Measurements from ENCODE around the gene LRRC4C. TPM values are rescaled to one million over a fixed set of nuclear protein-coding genes. Genes with fewer than 3 reads are reported as not detected.
"Not testable (repeated sequence)": the region's sequence is repeated elsewhere in the genome, so short reads cannot be mapped to it uniquely, and the experiment has no call there.

The LRRC4C gene
- total and polyA plus RNA-seq, 4 experiments from 2014 or later = not detected

DNA sequence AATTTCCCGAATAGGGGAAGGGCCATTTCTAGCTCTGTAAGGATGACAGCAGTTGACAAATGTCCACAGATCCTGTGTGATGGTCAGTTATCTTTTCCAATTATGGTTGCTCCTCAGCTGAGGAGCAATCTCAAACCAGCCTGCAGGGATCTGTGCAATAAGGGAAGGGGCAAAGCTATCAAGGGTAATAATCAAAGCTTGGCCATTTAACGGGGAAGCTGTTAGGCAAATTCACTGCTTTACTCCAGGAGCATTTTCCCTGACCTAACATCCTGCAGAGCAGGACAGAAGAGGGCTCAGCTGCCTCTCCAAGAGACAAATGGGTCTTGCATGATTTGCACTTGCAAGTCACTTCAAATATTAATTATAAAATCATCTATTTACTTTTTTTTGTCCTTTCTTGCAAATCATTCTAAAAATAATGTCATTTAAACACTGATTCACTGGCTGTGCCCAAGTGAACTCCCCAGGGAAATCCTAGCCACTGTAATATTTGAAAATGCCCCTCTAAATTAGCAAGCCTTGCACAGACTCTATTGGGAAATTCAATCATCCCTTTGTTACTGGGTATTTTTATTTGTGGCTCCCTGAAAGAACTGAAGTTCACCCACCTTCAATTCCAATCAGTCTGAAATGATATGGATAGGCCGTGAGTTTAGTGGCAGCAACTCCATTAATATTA, 1256.7 kb downstream of the LRRC4C start:
- Histone ChIP-seq H3K27ac (ENCODE audit: low read depth, low read length) (no peak overlapping the region), H3K36me3 (ENCODE audit: insufficient read depth, low read length) (no peaks in the 10 kb centered on the region), H3K9me3 (ENCODE audit: control insufficient read depth in 1 of 2, low read length in 2 of 2) (no peaks in the 10 kb centered on the region), H3K4me1 (ENCODE audit: insufficient read depth, low read length) (no peaks in the 10 kb centered on the region), H3K27me3 (ENCODE audit: insufficient read depth, low read length) (no peaks in the 10 kb centered on the region), H3K4me3 (ENCODE audit: low read length in 2 of 2) (no peak overlapping the region)
- Mint-ChIP-seq H3K27me3 (no peaks in the 10 kb centered on the region), H3K9me3 (peaks cover 0 to 18% (median 14%) of the 10 kb centered on the region in 8 donors), H3K4me3 (no peak overlapping the region), H3K27ac (no peak overlapping the region), H3K4me1 (no peaks in the 10 kb centered on the region), H3K36me3 (no peaks in the 10 kb centered on the region)
- DNase-seq = no peak
- ChIA-PET CTCF (ENCODE audit: partially characterized antibody) (interaction anchor here (1.7 kb wide), 1 partner anchor 10 kb away, joined by 3 read pairs; no protein-coding TSS in a partner anchor), POLR2A (ENCODE audit: partially characterized antibody) (no interaction called here)
- intact Hi-C loops (cut with micrococcal nuclease) = no loop called here

DNA sequence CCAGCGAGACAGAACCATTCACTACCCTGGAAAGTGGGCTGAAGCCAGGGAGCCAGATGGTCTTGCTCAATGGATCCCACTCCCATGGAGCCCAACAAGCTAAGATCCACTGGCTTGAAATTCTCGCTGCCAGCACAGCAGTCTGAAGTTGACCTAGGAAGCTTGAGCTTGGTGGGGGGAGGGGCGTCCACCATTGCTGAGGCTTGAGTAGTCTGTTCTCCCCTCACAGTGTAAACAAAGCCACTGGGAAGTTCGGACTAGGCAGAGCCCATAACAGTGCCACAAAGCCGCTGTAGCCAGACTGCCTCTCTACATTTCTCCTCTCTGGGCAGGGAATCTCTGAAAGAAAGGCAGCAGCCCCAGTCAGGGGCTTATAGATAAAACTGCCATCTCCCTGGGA, 1266.9 kb downstream of the LRRC4C start:
- H3K27me3 Mint-ChIP-seq; H3K4me3 ChIP-seq (ENCODE audit: low read length in 2 of 2); H3K27me3 ChIP-seq (ENCODE audit: insufficient read depth, low read length); H3K9me3 ChIP-seq (ENCODE audit: control insufficient read depth in 1 of 2, low read length in 2 of 2); intact Hi-C loops (cut with micrococcal nuclease); POLR2A ChIA-PET (ENCODE audit: partially characterized antibody); H3K4me3 Mint-ChIP-seq; H3K4me1 Mint-ChIP-seq; H3K27ac Mint-ChIP-seq; H3K4me1 ChIP-seq (ENCODE audit: insufficient read depth, low read length); H3K36me3 Mint-ChIP-seq; H3K36me3 ChIP-seq (ENCODE audit: insufficient read depth, low read length); H3K27ac ChIP-seq (ENCODE audit: low read depth, low read length); DNase-seq: not testable (repeated sequence)
- peaks cover 0 to 29% (median 7%) of the 10 kb centered on the region in 8 donors for H3K9me3 Mint-ChIP-seq
- CTCF ChIA-PET (ENCODE audit: partially characterized antibody) = interaction anchor here (1.0 kb wide), 1 partner anchor 10 kb away, joined by 3 read pairs; no protein-coding TSS in a partner anchor

GRCh38 chr11:40190294-40190693, 1269.2 kb downstream of the LRRC4C start:
- no peak for DNase-seq
- Histone ChIP-seq H3K9me3 (ENCODE audit: control insufficient read depth in 1 of 2, low read length in 2 of 2) (no peaks in the 10 kb centered on the region), H3K4me3 (ENCODE audit: low read length in 2 of 2) (no peak overlapping the region), H3K4me1 (ENCODE audit: insufficient read depth, low read length) (no peaks in the 10 kb centered on the region), H3K27me3 (ENCODE audit: insufficient read depth, low read length) (no peaks in the 10 kb centered on the region), H3K27ac (ENCODE audit: low read depth, low read length) (no peak overlapping the region), H3K36me3 (ENCODE audit: insufficient read depth, low read length) (no peaks in the 10 kb centered on the region)
- ChIA-PET CTCF (ENCODE audit: partially characterized antibody) (no interaction called here), POLR2A (ENCODE audit: partially characterized antibody) (no interaction called here)
- Mint-ChIP-seq H3K4me3 (no peak overlapping the region), H3K27me3 (no peaks in the 10 kb centered on the region), H3K36me3 (no peaks in the 10 kb centered on the region), H3K9me3 (peaks cover 0 to 25% (median 8%) of the 10 kb centered on the region in 8 donors), H3K4me1 (no peaks in the 10 kb centered on the region), H3K27ac (no peak overlapping the region)
- intact Hi-C loops (cut with micrococcal nuclease) = no loop called here

GRCh38 chr11:40188848-40189247, 1270.6 kb downstream of the LRRC4C start:
- Histone ChIP-seq H3K27ac (ENCODE audit: low read depth, low read length) (no peak overlapping the region), H3K4me3 (ENCODE audit: low read length in 2 of 2) (no peak overlapping the region), H3K27me3 (ENCODE audit: insufficient read depth, low read length) (no peaks in the 10 kb centered on the region), H3K4me1 (ENCODE audit: insufficient read depth, low read length) (no peaks in the 10 kb centered on the region), H3K36me3 (ENCODE audit: insufficient read depth, low read length) (no peaks in the 10 kb centered on the region), H3K9me3 (ENCODE audit: control insufficient read depth in 1 of 2, low read length in 2 of 2) (no peaks in the 10 kb centered on the region)
- no peak overlapping the region for H3K4me3 Mint-ChIP-seq
- intact Hi-C loops (cut with micrococcal nuclease) = no loop called here
- H3K36me3 Mint-ChIP-seq = no peaks in the 10 kb centered on the region
- DNase-seq = no peak
- CTCF ChIA-PET (ENCODE audit: partially characterized antibody) = no interaction called here
- no peak overlapping the region for H3K27ac Mint-ChIP-seq
- POLR2A ChIA-PET (ENCODE audit: partially characterized antibody) = no interaction called here
- no peaks in the 10 kb centered on the region for H3K4me1 Mint-ChIP-seq
- no peaks in the 10 kb centered on the region for H3K27me3 Mint-ChIP-seq
- peaks cover 0 to 21% (median 10%) of the 10 kb centered on the region in 8 donors for H3K9me3 Mint-ChIP-seq

GRCh38 chr11:40187295-40187694, 1272.2 kb downstream of the LRRC4C start:
- Histone ChIP-seq H3K4me3 (ENCODE audit: low read length in 2 of 2) (no peak overlapping the region), H3K36me3 (ENCODE audit: insufficient read depth, low read length) (no peaks in the 10 kb centered on the region), H3K27me3 (ENCODE audit: insufficient read depth, low read length) (no peaks in the 10 kb centered on the region), H3K9me3 (ENCODE audit: control insufficient read depth in 1 of 2, low read length in 2 of 2) (no peaks in the 10 kb centered on the region), H3K27ac (ENCODE audit: low read depth, low read length) (no peak overlapping the region), H3K4me1 (ENCODE audit: insufficient read depth, low read length) (no peaks in the 10 kb centered on the region)
- Mint-ChIP-seq H3K4me1 (no peaks in the 10 kb centered on the region), H3K4me3 (no peak overlapping the region), H3K9me3 (peaks cover 0 to 17% (median 8%) of the 10 kb centered on the region in 8 donors), H3K36me3 (no peaks in the 10 kb centered on the region), H3K27ac (no peak overlapping the region), H3K27me3 (no peaks in the 10 kb centered on the region)
- DNase-seq = no peak
- ChIA-PET CTCF (ENCODE audit: partially characterized antibody) (no interaction called here), POLR2A (ENCODE audit: partially characterized antibody) (no interaction called here)
- intact Hi-C loops (cut with micrococcal nuclease) = no loop called here

DNA sequence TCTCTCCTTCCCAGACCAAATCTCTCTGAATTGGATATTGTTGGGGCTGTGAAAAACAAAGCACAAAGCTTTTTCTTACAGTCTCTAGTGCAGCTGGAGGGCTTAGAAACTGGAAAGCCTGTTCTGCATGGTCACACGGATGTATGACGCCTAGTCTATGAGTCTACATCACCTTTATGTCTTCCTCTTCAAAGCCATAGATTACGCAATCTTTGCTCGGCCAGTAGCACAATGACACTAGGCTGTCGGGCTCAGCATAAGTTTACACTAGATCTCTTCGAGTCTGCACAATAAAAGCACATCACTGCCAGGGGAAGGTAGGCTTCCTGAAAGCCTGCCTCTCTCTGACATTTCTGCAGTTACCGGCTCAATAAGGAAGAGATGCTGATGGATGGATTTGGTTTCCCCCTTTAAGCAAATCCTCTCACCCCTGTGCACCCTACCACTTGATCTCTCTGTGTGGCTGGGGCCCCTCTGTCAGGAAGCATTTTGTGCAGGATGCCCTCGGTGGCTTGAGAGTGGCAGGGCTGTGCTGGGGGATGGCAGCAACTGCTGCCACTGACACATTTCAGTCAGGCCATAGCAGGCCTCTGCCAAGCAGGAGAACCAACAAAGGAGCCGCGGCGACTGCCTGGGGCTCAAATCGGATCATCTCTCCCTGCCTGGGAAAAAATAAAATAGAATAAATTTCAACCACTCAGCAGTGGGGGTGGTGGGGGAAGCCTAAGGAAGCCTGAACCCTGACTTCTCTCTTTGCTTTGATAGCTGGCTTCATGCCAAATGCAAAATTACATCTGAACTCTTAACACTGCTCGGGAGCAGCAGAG, 1272.8 kb downstream of the LRRC4C start:
- POLR2A ChIA-PET (ENCODE audit: partially characterized antibody) = no interaction called here

GRCh38 chr11:40185793-40186192, 1273.7 kb downstream of the LRRC4C start:
- H3K27me3 Mint-ChIP-seq = no peaks in the 10 kb centered on the region
- CTCF ChIA-PET (ENCODE audit: partially characterized antibody) = no interaction called here

More for the DNA sequence above, 1272.8 kb downstream of the LRRC4C start:
- no peak overlapping the region for H3K27ac Mint-ChIP-seq
- Histone ChIP-seq H3K4me3 (ENCODE audit: low read length in 2 of 2) (no peak overlapping the region), H3K27me3 (ENCODE audit: insufficient read depth, low read length) (no peaks in the 10 kb centered on the region), H3K27ac (ENCODE audit: low read depth, low read length) (no peak overlapping the region), H3K36me3 (ENCODE audit: insufficient read depth, low read length) (no peaks in the 10 kb centered on the region), H3K4me1 (ENCODE audit: insufficient read depth, low read length) (no peaks in the 10 kb centered on the region), H3K9me3 (ENCODE audit: control insufficient read depth in 1 of 2, low read length in 2 of 2) (no peaks in the 10 kb centered on the region)
- H3K27me3 Mint-ChIP-seq = no peaks in the 10 kb centered on the region
- H3K9me3 Mint-ChIP-seq = peaks cover 0 to 15% (median 9%) of the 10 kb centered on the region in 8 donors
- CTCF ChIA-PET (ENCODE audit: partially characterized antibody) = no interaction called here
- no peaks in the 10 kb centered on the region for H3K4me1 Mint-ChIP-seq
- no peaks in the 10 kb centered on the region for H3K36me3 Mint-ChIP-seq
- intact Hi-C loops (cut with micrococcal nuclease) = no loop called here
- no peak for DNase-seq
- no peak overlapping the region for H3K4me3 Mint-ChIP-seq

More at GRCh38 chr11:40185793-40186192, 1273.7 kb downstream of the LRRC4C start:
- DNase-seq = no peak
- Mint-ChIP-seq H3K9me3 (peaks cover 0 to 16% (median 10%) of the 10 kb centered on the region in 8 donors), H3K27ac (no peak overlapping the region), H3K4me3 (no peak overlapping the region), H3K4me1 (no peaks in the 10 kb centered on the region), H3K36me3 (no peaks in the 10 kb centered on the region)
- Histone ChIP-seq H3K27me3 (ENCODE audit: insufficient read depth, low read length) (no peaks in the 10 kb centered on the region), H3K27ac (ENCODE audit: low read depth, low read length) (no peak overlapping the region), H3K9me3 (ENCODE audit: control insufficient read depth in 1 of 2, low read length in 2 of 2) (no peaks in the 10 kb centered on the region), H3K36me3 (ENCODE audit: insufficient read depth, low read length) (no peaks in the 10 kb centered on the region), H3K4me3 (ENCODE audit: low read length in 2 of 2) (no peak overlapping the region), H3K4me1 (ENCODE audit: insufficient read depth, low read length) (no peaks in the 10 kb centered on the region)
- intact Hi-C loops (cut with micrococcal nuclease) = no loop called here
- POLR2A ChIA-PET (ENCODE audit: partially characterized antibody) = no interaction called here
